HEK293T (cell line): ENCODE results near the gene ARHGEF38.

Experiments
- CTCF ChIA-PET: fragments of 350-600 bp; formaldehyde crosslinking; extraction: SDS; loops from one replicate; lab custom pipeline; 2021; ENCODE audit warnings: antibody characterized with exemption, inconsistent platforms; lab: Yijun Ruan, JAX
- POLR2A ChIA-PET: fragments of 350-600 bp; formaldehyde crosslinking; extraction: SDS; loops from one replicate; lab custom pipeline; 2020; ENCODE audit warnings: antibody characterized with exemption, inconsistent platforms; lab: Yijun Ruan, JAX
- DNase-seq: peaks from one replicate; pipeline ENCODE4 v3.0.0; 2012; ENCODE audit warnings: mixed read lengths; ENCODE audit errors: extremely low spot score
- ARNT ChIP-seq: fragments of 450-650 bp; IDR thresholded peaks from 2 replicates; pipeline ENCODE4 v1.6.1; 2017; ENCODE audit warnings: mild to moderate bottlenecking
- BHLHE40 ChIP-seq: fragments of 450-650 bp; IDR thresholded peaks from 2 replicates; pipeline ENCODE4 v1.6.1; 2016; ENCODE audit warnings: mild to moderate bottlenecking, moderate library complexity, borderline replicate concordance
- CTBP1 ChIP-seq: fragments of 450-650 bp; IDR thresholded peaks from 2 replicates; pipeline ENCODE4 v1.6.1; 2016; ENCODE audit warnings: borderline replicate concordance
- ELF4 ChIP-seq: fragments of 450-650 bp; IDR thresholded peaks from 2 replicates; pipeline ENCODE4 v1.6.1; 2017; ENCODE audit warnings: antibody characterized with exemption
- FOXA1 ChIP-seq: fragments of 450-650 bp; IDR thresholded peaks from 2 replicates; pipeline ENCODE4 v1.6.1; 2016; ENCODE audit warnings: mild to moderate bottlenecking
- FOXK2 ChIP-seq: fragments of 450-650 bp; IDR thresholded peaks from 2 replicates; pipeline ENCODE4 v1.6.1; 2016; ENCODE audit warnings: mild to moderate bottlenecking
- FOXM1 ChIP-seq: fragments of 450-650 bp; IDR thresholded peaks from 2 replicates; pipeline ENCODE4 v1.6.1; 2017; ENCODE audit warnings: mild to moderate bottlenecking, borderline replicate concordance
- HDGF ChIP-seq: fragments of 450-650 bp; IDR thresholded peaks from 2 replicates; pipeline ENCODE4 v1.6.1; 2017; ENCODE audit warnings: antibody characterized with exemption, borderline replicate concordance
- L3MBTL2 ChIP-seq: fragments of 450-650 bp; conservative IDR thresholded peaks from 2 replicates; pipeline ENCODE4 v1.6.1; 2016; ENCODE audit warnings: mild to moderate bottlenecking
- LEF1 ChIP-seq: fragments of 450-650 bp; IDR thresholded peaks from 2 replicates; pipeline ENCODE4 v1.6.1; 2017; ENCODE audit warnings: mild to moderate bottlenecking, borderline replicate concordance
- NFRKB ChIP-seq: fragments of 450-650 bp; IDR thresholded peaks from 2 replicates; pipeline ENCODE4 v1.6.1; 2016; ENCODE audit warnings: mild to moderate bottlenecking, moderate library complexity
- SP1 ChIP-seq: fragments of 450-650 bp; IDR thresholded peaks from 2 replicates; pipeline ENCODE4 v1.6.1; 2017
- SUZ12 ChIP-seq: fragments of 450-650 bp; IDR thresholded peaks from 2 replicates; pipeline ENCODE4 v1.6.1; 2016; ENCODE audit warnings: mild to moderate bottlenecking
- TARDBP ChIP-seq: fragments of 450-650 bp; IDR thresholded peaks from 2 replicates; pipeline ENCODE4 v1.6.1; 2016
- ZNF384 ChIP-seq: fragments of 450-650 bp; IDR thresholded peaks from 2 replicates; pipeline ENCODE4 v1.6.1; 2016
- TF ChIP-seq, protein P1 (sequence below): fragments of 450-650 bp; IDR thresholded peaks from 2 replicates; pipeline ENCODE4 v1.6.1; 2016

ARHGEF38 gene

DNA sequence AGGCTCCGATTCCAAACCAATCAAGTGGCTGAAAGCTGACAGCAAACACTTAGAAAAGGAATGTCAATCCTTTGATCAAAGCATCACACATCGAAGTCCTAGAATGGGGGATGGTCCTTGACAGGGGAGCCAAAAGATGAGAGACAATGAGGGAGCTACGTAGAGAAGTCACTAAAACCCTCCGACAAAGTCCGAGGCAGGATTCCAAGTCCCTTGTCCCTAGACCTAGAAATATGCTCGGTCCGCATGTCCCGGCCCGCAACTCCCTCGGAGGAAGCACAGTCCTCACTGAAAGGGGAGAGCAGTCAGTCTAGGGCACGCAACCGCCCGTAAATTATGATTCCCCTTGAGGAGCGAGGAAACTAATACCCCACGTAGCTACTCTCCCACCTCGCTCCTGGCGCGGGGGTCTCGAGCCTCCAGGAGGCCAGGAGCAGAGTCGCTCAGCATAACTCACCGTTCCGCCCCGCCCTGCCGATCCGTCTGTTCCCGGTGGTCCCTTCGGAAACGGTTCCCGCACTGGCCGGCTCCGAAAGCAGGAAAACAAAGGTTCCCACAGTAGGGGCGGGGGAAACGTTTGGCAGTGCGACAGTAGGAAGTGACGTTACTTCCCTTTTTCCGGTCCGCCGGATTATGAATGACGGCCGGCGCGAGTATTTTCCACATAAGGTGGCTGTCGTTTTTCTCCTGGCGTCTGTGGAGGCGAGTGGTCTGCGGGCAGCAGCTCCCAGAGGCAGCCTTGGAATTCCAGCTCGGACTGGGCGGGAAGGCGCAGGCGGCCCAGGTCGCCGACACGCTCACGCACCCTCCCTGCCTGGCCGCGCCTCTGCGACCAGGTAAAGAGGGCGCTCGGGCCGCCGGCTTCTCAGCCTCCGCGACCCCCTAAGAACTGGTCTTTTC is 156.0 kb downstream of the ARHGEF38 start, which contains the start of the genes GSTCD and INTS12:
Gene GSTCD (plus strand): TSS at position 604 of the 900 bp plus-strand sequence. CDS start 8,830 bp downstream, outside the sequence.
Gene INTS12 (minus strand): TSS at position 509 of the 900 bp plus-strand sequence. CDS start 8,684 bp downstream, outside the sequence.
- TF ChIP-seq FOXA1 (no peak), L3MBTL2 (peak; percentile 39; the same call in 1 of the 2 replicates), CTBP1 (peak; percentile 98), SP1 (no peak), FOXK2 (no peak), ELF4 (peak; percentile 65), BHLHE40 (no peak), LEF1 (peak; percentile 54; the same call in 1 of the 2 replicates), HDGF (no peak), ARNT (peak; percentile 88), NFRKB (0 out of 2 replicates have a peak, but pooled peaks have one; percentile 39), SUZ12 (no peak), ZNF384 (peak; percentile 68), FOXM1 (peak; percentile 91), TARDBP (no peak)
- TF ChIP-seq, protein P1, sequence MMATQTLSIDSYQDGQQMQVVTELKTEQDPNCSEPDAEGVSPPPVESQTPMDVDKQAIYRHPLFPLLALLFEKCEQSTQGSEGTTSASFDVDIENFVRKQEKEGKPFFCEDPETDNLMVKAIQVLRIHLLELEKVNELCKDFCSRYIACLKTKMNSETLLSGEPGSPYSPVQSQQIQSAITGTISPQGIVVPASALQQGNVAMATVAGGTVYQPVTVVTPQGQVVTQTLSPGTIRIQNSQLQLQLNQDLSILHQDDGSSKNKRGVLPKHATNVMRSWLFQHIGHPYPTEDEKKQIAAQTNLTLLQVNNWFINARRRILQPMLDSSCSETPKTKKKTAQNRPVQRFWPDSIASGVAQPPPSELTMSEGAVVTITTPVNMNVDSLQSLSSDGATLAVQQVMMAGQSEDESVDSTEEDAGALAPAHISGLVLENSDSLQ, result peak; percentile 94
- ChIA-PET CTCF (no interaction called here), POLR2A (interaction anchor here (1.0 kb wide), 1 partner anchor 139 kb away, joined by 3 read pairs; no protein-coding TSS in a partner anchor)
- peak; percentile 76 for DNase-seq

DNA sequence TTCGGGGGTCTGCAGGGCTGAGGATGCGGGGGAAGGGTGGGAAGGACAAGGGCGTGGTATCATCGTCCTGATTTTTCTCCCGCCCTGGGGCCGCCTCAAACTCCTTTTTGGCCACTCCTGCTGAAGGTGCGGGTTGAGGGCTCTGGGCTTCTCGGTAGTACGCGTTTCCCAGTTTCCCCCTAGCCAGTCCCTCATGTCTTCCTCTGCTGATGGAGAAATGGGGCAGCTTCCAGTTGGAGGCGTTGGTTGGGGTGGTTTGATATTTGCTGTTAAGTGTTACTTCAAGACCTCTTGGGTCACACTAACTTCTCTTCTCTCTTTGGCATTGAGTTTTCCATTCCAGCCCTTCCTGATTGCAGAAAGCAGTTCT is 156.6 kb downstream of the ARHGEF38 start:
- ChIA-PET CTCF (interaction anchor here (2.1 kb wide), 1 partner anchor 188 kb away, joined by 8 read pairs; no protein-coding TSS in a partner anchor), POLR2A (interaction anchor here (1.0 kb wide), 1 partner anchor 139 kb away, joined by 3 read pairs; no protein-coding TSS in a partner anchor)
- peak; percentile 33 for DNase-seq
- TF ChIP-seq ZNF384 (no peak), FOXK2 (no peak), SUZ12 (no peak), L3MBTL2 (no peak), SP1 (no peak), HDGF (no peak), ELF4 (no peak), NFRKB (no peak), BHLHE40 (no peak), ARNT (no peak)

DNA sequence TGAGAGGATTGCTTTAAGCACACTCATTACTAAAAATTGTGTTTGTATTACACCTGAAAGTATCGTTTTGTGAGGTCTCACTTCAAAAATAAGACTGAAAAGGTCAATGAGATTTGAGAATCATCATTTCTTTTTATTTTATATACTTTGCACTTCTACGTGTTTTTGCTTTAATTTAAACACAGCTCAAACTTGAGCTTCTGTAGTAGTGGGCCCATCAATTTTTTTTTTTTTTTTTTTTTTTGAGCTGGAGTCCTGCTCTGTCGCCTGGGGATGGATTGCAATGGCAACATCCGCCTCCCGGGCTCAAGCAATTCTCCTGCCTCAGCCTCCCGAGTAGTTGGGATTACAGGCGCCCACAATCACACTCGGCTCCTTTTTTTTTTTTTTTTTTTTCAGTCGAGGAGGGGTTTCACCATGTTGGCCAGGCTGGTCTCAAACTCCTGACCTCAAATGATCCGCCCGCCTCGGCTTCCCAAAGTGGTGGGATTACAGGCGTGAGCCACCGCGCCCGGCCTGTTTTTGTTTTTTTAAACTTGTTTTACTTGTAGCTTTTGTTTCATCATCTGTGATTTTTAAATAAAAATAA is 157.7 kb downstream of the ARHGEF38 start:
- POLR2A ChIA-PET, result interaction anchor here (1.2 kb wide), 1 partner anchor 23 kb away, joined by 3 read pairs; no protein-coding TSS in a partner anchor
- no peak for TF ChIP-seq L3MBTL2
- no peak for TF ChIP-seq FOXK2
- TF ChIP-seq CTBP1, result no peak
- TF ChIP-seq ZNF384, result peak; percentile 89
- no peak for TF ChIP-seq NFRKB
- TF ChIP-seq HDGF, result no peak
- TF ChIP-seq LEF1, result no peak
- TF ChIP-seq FOXA1, result no peak
- TF ChIP-seq ARNT, result no peak
- CTCF ChIA-PET, result interaction anchor here (0.5 to 2.1 kb wide), 6 partner anchors 188 to 1777 kb away, joined by 3 to 8 read pairs (median 3); no protein-coding TSS in a partner anchor
- no peak for DNase-seq

DNA sequence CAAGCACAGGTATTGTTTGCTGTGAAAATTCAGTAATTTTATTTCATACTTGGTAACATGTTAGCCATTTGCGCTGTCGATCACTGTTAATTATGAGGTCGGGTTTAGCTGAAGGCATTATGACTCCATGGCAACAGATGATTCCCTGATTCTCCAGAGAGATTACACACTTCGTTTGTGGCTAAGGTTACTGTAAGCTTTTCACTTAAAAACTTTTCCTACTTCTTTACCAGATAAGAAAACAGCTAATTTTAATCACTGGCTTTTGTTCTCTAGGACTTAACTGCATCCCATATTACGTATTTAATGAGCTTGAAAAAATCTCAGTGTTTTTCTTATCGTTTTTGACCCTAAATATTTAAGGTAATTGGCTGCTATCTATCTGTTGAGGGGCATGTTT is 158.3 kb downstream of the ARHGEF38 start:
- CTCF ChIA-PET, result interaction anchor here (0.5 to 2.1 kb wide), 5 partner anchors 187 to 1777 kb away, joined by 3 to 8 read pairs (median 3); no protein-coding TSS in a partner anchor
- TF ChIP-seq, protein P1, result peak; percentile 95
- no peak for TF ChIP-seq HDGF
- POLR2A ChIA-PET, result interaction anchor here (0.6 kb wide), 1 partner anchor 117 kb away, joined by 3 read pairs; no protein-coding TSS in a partner anchor
- peak; percentile 17 for DNase-seq

DNA sequence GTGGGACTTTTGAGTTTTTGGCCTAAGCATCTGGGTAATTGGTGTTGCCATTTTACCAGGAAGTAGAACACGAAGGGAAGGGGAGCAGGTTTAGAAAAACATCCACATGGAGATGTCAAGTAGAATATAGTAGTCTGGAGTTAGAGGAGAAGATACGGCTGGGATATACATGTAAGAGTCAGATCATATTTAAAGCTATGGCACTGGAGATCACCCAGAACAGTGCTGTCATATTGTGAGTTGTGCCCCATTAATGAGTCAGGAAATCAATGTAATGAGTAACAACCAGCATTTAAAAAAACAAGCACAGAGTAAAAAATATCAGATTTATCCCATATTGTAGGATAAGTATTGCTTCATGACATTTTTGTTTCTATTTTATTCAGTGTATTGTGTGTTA is 160.3 kb downstream of the ARHGEF38 start:
- ChIA-PET POLR2A (no interaction called here), CTCF (no interaction called here)
- TF ChIP-seq L3MBTL2 (no peak), TARDBP (no peak), ARNT (no peak), NFRKB (no peak)
- TF ChIP-seq, protein P1, result no peak
- no peak for DNase-seq
